ENCODE measurements around the gene SOX6.

DNA sequence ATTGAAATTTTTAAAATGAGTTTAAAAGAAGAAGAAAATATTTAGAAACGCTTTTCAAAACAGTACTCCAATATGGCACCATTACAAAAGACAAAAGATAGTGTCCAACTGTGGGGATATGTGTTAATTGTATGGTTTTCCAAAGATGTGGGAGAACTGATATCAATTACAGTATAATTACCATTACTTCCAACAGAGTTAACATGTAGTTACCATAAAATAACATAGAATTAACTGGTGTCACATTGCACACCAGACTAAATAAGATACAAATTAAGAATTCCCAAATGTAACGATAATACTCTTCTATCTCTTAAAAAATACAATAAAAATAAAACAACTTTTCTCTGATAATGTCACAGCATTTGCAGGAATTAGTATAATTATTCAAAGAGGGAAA is 329.5 kb downstream of the SOX6 start:
- TF ChIP-seq, protein P1, sequence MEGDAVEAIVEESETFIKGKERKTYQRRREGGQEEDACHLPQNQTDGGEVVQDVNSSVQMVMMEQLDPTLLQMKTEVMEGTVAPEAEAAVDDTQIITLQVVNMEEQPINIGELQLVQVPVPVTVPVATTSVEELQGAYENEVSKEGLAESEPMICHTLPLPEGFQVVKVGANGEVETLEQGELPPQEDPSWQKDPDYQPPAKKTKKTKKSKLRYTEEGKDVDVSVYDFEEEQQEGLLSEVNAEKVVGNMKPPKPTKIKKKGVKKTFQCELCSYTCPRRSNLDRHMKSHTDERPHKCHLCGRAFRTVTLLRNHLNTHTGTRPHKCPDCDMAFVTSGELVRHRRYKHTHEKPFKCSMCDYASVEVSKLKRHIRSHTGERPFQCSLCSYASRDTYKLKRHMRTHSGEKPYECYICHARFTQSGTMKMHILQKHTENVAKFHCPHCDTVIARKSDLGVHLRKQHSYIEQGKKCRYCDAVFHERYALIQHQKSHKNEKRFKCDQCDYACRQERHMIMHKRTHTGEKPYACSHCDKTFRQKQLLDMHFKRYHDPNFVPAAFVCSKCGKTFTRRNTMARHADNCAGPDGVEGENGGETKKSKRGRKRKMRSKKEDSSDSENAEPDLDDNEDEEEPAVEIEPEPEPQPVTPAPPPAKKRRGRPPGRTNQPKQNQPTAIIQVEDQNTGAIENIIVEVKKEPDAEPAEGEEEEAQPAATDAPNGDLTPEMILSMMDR (conservative IDR thresholded peaks at IDR 0.05; ENCODE audit: low read depth in 2 of 2): no peak
- no peak for TF ChIP-seq EZH2 (IDR thresholded peaks at IDR 0.05; ENCODE audit: low read depth, unreplicated experiment)
- TF ChIP-seq CREB1 (CRISPR knock-in tag; IDR thresholded peaks at IDR 0.05; ENCODE audit: low read depth): no peak
- TF ChIP-seq POLR2AphosphoS5 (IDR thresholded peaks at IDR 0.05; ENCODE audit: low read depth): no peak
- TF ChIP-seq, protein P2, sequence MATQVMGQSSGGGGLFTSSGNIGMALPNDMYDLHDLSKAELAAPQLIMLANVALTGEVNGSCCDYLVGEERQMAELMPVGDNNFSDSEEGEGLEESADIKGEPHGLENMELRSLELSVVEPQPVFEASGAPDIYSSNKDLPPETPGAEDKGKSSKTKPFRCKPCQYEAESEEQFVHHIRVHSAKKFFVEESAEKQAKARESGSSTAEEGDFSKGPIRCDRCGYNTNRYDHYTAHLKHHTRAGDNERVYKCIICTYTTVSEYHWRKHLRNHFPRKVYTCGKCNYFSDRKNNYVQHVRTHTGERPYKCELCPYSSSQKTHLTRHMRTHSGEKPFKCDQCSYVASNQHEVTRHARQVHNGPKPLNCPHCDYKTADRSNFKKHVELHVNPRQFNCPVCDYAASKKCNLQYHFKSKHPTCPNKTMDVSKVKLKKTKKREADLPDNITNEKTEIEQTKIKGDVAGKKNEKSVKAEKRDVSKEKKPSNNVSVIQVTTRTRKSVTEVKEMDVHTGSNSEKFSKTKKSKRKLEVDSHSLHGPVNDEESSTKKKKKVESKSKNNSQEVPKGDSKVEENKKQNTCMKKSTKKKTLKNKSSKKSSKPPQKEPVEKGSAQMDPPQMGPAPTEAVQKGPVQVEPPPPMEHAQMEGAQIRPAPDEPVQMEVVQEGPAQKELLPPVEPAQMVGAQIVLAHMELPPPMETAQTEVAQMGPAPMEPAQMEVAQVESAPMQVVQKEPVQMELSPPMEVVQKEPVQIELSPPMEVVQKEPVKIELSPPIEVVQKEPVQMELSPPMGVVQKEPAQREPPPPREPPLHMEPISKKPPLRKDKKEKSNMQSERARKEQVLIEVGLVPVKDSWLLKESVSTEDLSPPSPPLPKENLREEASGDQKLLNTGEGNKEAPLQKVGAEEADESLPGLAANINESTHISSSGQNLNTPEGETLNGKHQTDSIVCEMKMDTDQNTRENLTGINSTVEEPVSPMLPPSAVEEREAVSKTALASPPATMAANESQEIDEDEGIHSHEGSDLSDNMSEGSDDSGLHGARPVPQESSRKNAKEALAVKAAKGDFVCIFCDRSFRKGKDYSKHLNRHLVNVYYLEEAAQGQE (IDR thresholded peaks at IDR 0.05; ENCODE audit: unreplicated experiment): no peak
- TF ChIP-seq JUNB (IDR thresholded peaks at IDR 0.05; ENCODE audit: unreplicated experiment): no peak

Measured in GM23338 (cell line).